ENCODE data around the gene EIF2S2. TPM values are rescaled to one million over a fixed set of nuclear protein-coding genes. Genes with fewer than 3 reads are reported as not detected.
"Not testable (repeated sequence)": the region's sequence is repeated elsewhere in the genome, so short reads cannot be mapped to it uniquely, and the experiment has no call there.

Gene EIF2S2
- total RNA-seq, 1 experiment from 2014 or later = 179 TPM

DNA sequence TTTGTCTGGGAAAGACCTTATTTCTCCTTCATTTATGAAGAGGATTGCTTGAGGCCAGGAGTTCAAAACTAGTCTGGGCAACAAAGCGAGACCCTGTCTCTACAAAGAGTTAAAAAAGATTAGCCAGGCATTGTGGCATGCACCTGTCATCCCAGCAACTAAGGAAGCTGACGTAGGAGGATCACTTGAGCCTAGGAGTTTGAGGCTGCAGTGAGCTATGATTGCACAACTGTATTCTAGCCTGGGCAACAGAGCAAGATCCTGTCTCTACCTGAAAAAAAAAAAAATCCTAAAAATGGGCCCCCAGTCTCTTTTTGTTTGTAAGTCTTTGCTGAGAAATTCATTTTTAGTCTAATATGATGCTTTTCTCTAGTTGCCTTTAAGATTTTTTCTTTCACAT, 29.2 kb upstream of the EIF2S2 start:
- intact Hi-C loops (cut with micrococcal nuclease; ENCODE audit: unreplicated experiment) = no loop called here
- H3K4me1 Mint-ChIP-seq (ENCODE audit: low read depth, unreplicated experiment) = peaks cover 18% of the 10 kb centered on the region
- no peak overlapping the region for H3K4me3 Mint-ChIP-seq (ENCODE audit: low read depth, unreplicated experiment)
- TF ChIP-seq CTCF (IDR thresholded peaks at IDR 0.05; ENCODE audit: unreplicated experiment) = no peak
- H3K27ac Mint-ChIP-seq (ENCODE audit: unreplicated experiment) = no peak overlapping the region
- no peaks in the 10 kb centered on the region for H3K9me3 Mint-ChIP-seq (ENCODE audit: low read depth, unreplicated experiment)
- peaks cover 27% of the 10 kb centered on the region for H3K27me3 Mint-ChIP-seq (ENCODE audit: unreplicated experiment)
- CTCF ChIA-PET = no interaction called here
- BruUV-seq (replicated peaks) = no TSS peak
- H3K36me3 Mint-ChIP-seq (ENCODE audit: insufficient read depth, unreplicated experiment) = no peaks in the 10 kb centered on the region
- no peak for DNase-seq

GRCh38 chr20:34135525-34136275, 23.7 kb upstream of the EIF2S2 start:
- H3K9me3 Mint-ChIP-seq (ENCODE audit: low read depth, unreplicated experiment); BruUV-seq (replicated peaks); H3K27ac Mint-ChIP-seq (ENCODE audit: unreplicated experiment); DNase-seq; H3K36me3 Mint-ChIP-seq (ENCODE audit: insufficient read depth, unreplicated experiment); intact Hi-C loops (cut with micrococcal nuclease; ENCODE audit: unreplicated experiment); H3K4me3 Mint-ChIP-seq (ENCODE audit: low read depth, unreplicated experiment); CTCF ChIA-PET: not testable (repeated sequence)
- peaks cover 16% of the 10 kb centered on the region for H3K27me3 Mint-ChIP-seq (ENCODE audit: unreplicated experiment)
- H3K4me1 Mint-ChIP-seq (ENCODE audit: low read depth, unreplicated experiment) = peaks cover 11% of the 10 kb centered on the region

DNA sequence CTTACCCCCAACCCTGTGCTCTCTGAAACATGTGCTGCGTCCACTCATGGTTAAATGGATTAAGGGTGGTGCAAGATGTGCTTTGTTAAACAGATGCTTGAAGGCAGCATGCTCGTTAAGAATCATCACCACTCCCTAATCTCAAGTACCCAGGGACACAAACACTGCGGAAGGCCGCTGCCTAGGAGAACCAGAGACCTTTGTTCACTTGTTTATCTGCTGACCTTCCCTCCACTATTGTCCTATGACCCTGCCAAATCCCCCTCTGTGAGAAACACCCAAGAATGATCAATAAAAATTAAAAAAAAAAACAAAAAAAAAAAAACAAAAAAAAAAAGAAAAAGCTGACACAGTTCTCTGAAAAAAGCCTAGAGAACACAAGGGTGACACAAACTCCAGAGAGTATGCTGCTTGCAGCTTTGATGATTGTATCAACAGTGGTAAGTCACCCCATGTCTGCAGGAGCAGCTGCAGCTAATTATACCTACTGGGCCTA, 21.4 kb upstream of the EIF2S2 start:
- DNase-seq; H3K4me3 Mint-ChIP-seq (ENCODE audit: low read depth, unreplicated experiment); BruUV-seq (replicated peaks); H3K27ac Mint-ChIP-seq (ENCODE audit: unreplicated experiment); H3K36me3 Mint-ChIP-seq (ENCODE audit: insufficient read depth, unreplicated experiment); intact Hi-C loops (cut with micrococcal nuclease; ENCODE audit: unreplicated experiment); H3K27me3 Mint-ChIP-seq (ENCODE audit: unreplicated experiment); H3K9me3 Mint-ChIP-seq (ENCODE audit: low read depth, unreplicated experiment): not testable (repeated sequence)
- peaks cover 22% of the 10 kb centered on the region for H3K4me1 Mint-ChIP-seq (ENCODE audit: low read depth, unreplicated experiment)
- CTCF ChIA-PET = interaction anchor here (0.6 kb wide), 5 partner anchors 10 to 110 kb away, joined by 3 to 4 read pairs (median 3); no protein-coding TSS in a partner anchor

DNA sequence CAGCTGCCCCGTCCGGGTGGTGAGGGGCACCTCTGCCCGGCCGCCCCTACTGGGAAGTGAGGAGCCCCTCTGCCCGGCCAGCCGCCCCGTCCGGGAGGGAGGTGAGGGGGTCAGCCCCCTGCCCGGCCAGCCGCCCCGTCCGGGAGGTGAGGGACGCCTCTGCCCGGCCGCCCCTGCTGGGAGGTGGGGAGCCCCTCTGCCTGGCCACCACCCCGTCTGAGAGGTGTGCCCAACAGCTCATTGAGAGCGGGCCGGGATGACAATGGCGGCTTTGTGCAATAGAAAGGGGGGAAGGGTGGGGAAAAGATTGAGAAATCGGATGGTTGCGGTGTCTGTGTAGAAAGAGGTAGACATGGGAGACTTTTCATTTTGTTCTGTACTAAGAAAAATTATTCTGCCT, 20.9 kb upstream of the EIF2S2 start:
- H3K9me3 Mint-ChIP-seq (ENCODE audit: low read depth, unreplicated experiment) = not testable (repeated sequence)

DNA sequence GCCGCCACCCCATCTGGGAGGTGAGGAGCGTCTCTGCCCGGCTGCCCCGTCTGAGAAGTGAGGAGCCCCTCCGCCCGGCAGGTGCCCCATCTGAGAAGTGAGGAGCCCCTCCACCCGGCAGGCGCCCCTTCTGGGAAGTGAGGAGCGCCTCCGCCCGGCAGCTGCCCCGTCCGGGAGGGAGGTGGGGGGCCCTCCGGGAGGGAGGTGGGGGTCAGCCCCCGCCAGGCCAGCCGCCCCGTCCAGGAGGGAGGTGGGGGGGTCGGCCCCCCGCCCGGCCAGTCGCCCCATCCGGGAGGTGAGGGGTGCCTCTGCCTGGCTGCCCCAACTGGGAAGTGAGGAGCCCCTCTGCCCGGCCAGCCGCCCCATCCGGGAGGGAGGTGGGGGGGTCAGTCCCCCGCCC, 20.4 kb upstream of the EIF2S2 start:
- H3K9me3 Mint-ChIP-seq (ENCODE audit: low read depth, unreplicated experiment); DNase-seq; H3K4me3 Mint-ChIP-seq (ENCODE audit: low read depth, unreplicated experiment); BruUV-seq (replicated peaks); H3K36me3 Mint-ChIP-seq (ENCODE audit: insufficient read depth, unreplicated experiment); H3K27ac Mint-ChIP-seq (ENCODE audit: unreplicated experiment); intact Hi-C loops (cut with micrococcal nuclease; ENCODE audit: unreplicated experiment): not testable (repeated sequence)
- CTCF ChIA-PET = interaction anchor here (0.6 kb wide), 1 partner anchor 79 kb away, joined by 9 read pairs; no protein-coding TSS in a partner anchor
- Mint-ChIP-seq H3K4me1 (ENCODE audit: low read depth, unreplicated experiment) (peaks cover 22% of the 10 kb centered on the region), H3K27me3 (ENCODE audit: unreplicated experiment) (peaks cover 17% of the 10 kb centered on the region)

More for the DNA sequence above, 20.9 kb upstream of the EIF2S2 start:
- H3K36me3 Mint-ChIP-seq (ENCODE audit: insufficient read depth, unreplicated experiment); BruUV-seq (replicated peaks); H3K4me3 Mint-ChIP-seq (ENCODE audit: low read depth, unreplicated experiment); H3K27ac Mint-ChIP-seq (ENCODE audit: unreplicated experiment); intact Hi-C loops (cut with micrococcal nuclease; ENCODE audit: unreplicated experiment): not testable (repeated sequence)
- CTCF ChIA-PET = interaction anchor here (0.6 kb wide), 1 partner anchor 79 kb away, joined by 9 read pairs; no protein-coding TSS in a partner anchor
- Mint-ChIP-seq H3K4me1 (ENCODE audit: low read depth, unreplicated experiment) (peaks cover 22% of the 10 kb centered on the region), H3K27me3 (ENCODE audit: unreplicated experiment) (peaks cover 14% of the 10 kb centered on the region)
- DNase-seq = peak; percentile 55

DNA sequence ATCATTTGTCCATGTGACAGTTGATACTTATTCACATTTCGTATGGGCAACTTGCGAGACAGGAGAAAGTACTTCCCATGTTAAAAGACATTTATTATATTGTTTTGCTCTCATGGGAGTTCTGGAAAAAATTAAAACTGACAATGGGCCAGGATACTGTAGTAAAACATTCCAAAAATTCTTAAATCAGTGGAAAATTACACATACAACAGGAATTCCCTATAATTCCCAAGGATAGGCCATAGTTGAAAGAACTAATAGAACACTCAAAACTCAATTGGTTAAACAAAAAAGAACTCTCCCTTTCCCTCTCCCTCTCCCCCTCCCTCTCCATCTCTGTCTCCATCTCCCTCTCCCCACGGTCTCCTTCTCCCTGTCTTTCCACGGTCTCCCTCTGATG, 19.4 kb upstream of the EIF2S2 start:
- H3K9me3 Mint-ChIP-seq (ENCODE audit: low read depth, unreplicated experiment) = peaks cover 2% of the 10 kb centered on the region
- H3K27ac Mint-ChIP-seq (ENCODE audit: unreplicated experiment) = no peak overlapping the region
- CTCF ChIA-PET = no interaction called here
- peaks cover 17% of the 10 kb centered on the region for H3K27me3 Mint-ChIP-seq (ENCODE audit: unreplicated experiment)
- no peak for TF ChIP-seq CTCF (IDR thresholded peaks at IDR 0.05; ENCODE audit: unreplicated experiment)
- H3K4me3 Mint-ChIP-seq (ENCODE audit: low read depth, unreplicated experiment) = no peak overlapping the region
- no peaks in the 10 kb centered on the region for H3K36me3 Mint-ChIP-seq (ENCODE audit: insufficient read depth, unreplicated experiment)
- intact Hi-C loops (cut with micrococcal nuclease; ENCODE audit: unreplicated experiment) = no loop called here
- DNase-seq = no peak
- peaks cover 22% of the 10 kb centered on the region for H3K4me1 Mint-ChIP-seq (ENCODE audit: low read depth, unreplicated experiment)
- no TSS peak for BruUV-seq (replicated peaks)
